ENCODE measurements around the gene ART4. TPM values are rescaled to one million over a fixed set of nuclear protein-coding genes. Genes with fewer than 3 reads are reported as not detected.

The ART4 gene
- total and polyA plus RNA-seq, 2 donors (not counting 3 experiments of a cell fraction or from before 2014, with no cell fraction given): 12.5 to 54.7 TPM

GRCh38 chr12:14850929-14851663, 7.8 kb upstream of the ART4 start:
- Histone ChIP-seq H3K4me3 (replicated peaks in 1 of 3; ENCODE audit: insufficient read depth in 1 of 3, low read depth in 1 of 3, low read length in 3 of 3) (no peak overlapping the region), H3K36me3 (ENCODE audit: control insufficient read depth in 2 of 2, extremely low read depth in 1 of 2, insufficient read depth in 2 of 2, low read length in 2 of 2) (no peaks in the 10 kb centered on the region), H3K9me3 (replicated peaks; ENCODE audit: control insufficient read depth, insufficient read depth, low read length) (no peaks in the 10 kb centered on the region), H3K79me2 (ENCODE audit: control insufficient read depth, insufficient read depth, low read length) (no peaks in the 10 kb centered on the region), H3K4me2 (ENCODE audit: insufficient read depth, low read length) (no peak overlapping the region), H3K27me3 (ENCODE audit: control insufficient read depth in 2 of 2, insufficient read depth in 2 of 2, low read length in 2 of 2) (no peaks in the 10 kb centered on the region), H3K4me1 (ENCODE audit: control insufficient read depth, extremely low read depth, insufficient read depth, low read length) (peaks cover 37% of the 10 kb centered on the region), H3K9ac (replicated peaks; ENCODE audit: extremely low read depth, insufficient read depth, low read length) (no peak overlapping the region), H3K9me1 (replicated peaks; ENCODE audit: control insufficient read depth, extremely low read depth, insufficient read depth, low read length) (no peaks in the 10 kb centered on the region), H3K27ac (ENCODE audit: insufficient read depth, low read depth, low read length) (no peak overlapping the region), H2AFZ (ENCODE audit: low read depth, low read length) (no peak overlapping the region), H4K20me1 (replicated peaks; ENCODE audit: control insufficient read depth, extremely low read depth, insufficient read depth, low read length) (no peaks in the 10 kb centered on the region)
- intact Hi-C loops (cut with micrococcal nuclease) (no loop called here), dilution Hi-C loops (cut with MboI; ENCODE audit: extremely low pct_ligation_motif_present, low sequenced_read_pairs) (no loop called here)
- CTCF ChIA-PET: interaction anchor here (1.7 to 7.4 kb wide), 2 partner anchors 33 to 144 kb away, joined by 4 to 97 read pairs; no protein-coding TSS in a partner anchor
- DNase-seq (ENCODE audit: low read depth, low spot score) (no peak), FAIRE-seq (no peak)
- TF ChIP-seq POLR2AphosphoS5 (IDR thresholded peaks at IDR 0.05; ENCODE audit: insufficient read depth, low read depth, low read length) (no peak), POLR2A (IDR thresholded peaks at IDR 0.05; ENCODE audit: low read depth, low read length) (no peak), GATA2 (IDR thresholded peaks at IDR 0.05; ENCODE audit: insufficient read depth, insufficient read length, low read depth, low read length) (no peak), EZH2 (IDR thresholded peaks at IDR 0.05; ENCODE audit: borderline replicate concordance, low read depth, low read length, severe bottlenecking) (no peak), MYC (IDR thresholded peaks at IDR 0.05; ENCODE audit: low read depth, low read length) (no peak), FOS (IDR thresholded peaks at IDR 0.05; ENCODE audit: borderline replicate concordance, insufficient read depth, low read length) (no peak), JUN (IDR thresholded peaks at IDR 0.05; ENCODE audit: borderline replicate concordance, insufficient read depth, insufficient read length, low read depth) (no peak)
- TF ChIP-seq, protein P1, sequence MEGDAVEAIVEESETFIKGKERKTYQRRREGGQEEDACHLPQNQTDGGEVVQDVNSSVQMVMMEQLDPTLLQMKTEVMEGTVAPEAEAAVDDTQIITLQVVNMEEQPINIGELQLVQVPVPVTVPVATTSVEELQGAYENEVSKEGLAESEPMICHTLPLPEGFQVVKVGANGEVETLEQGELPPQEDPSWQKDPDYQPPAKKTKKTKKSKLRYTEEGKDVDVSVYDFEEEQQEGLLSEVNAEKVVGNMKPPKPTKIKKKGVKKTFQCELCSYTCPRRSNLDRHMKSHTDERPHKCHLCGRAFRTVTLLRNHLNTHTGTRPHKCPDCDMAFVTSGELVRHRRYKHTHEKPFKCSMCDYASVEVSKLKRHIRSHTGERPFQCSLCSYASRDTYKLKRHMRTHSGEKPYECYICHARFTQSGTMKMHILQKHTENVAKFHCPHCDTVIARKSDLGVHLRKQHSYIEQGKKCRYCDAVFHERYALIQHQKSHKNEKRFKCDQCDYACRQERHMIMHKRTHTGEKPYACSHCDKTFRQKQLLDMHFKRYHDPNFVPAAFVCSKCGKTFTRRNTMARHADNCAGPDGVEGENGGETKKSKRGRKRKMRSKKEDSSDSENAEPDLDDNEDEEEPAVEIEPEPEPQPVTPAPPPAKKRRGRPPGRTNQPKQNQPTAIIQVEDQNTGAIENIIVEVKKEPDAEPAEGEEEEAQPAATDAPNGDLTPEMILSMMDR (IDR thresholded peaks at IDR 0.05; ENCODE audit: extremely low read depth in 1 of 2, insufficient read depth in 1 of 2, low read depth in 1 of 2, low read length in 2 of 2): no peak
- POLR2A ChIA-PET: no interaction called here
- no TSS peak for BruUV-seq (replicated peaks)
